A549 (cell line): ENCODE measurements around the gene GNAO1. TPM values are rescaled to one million over a fixed set of nuclear protein-coding genes. Genes with fewer than 3 reads are reported as not detected.

ENCODE experiments used
- ATAC-seq, 2 experiments: fragments of 200-7000 bp in 1 of 2; fragments of >200 bp in 1 of 2; cut with Nextera tagmentation in 1 of 2; cut with Tn5 transposase in 1 of 2; 3 replicates each; pipeline versions ENCODE4 v1.8.0 to v1.9.1; 2018 to 2020; ENCODE audit warnings: mild to moderate bottlenecking in 1 of 2, moderate library complexity in 1 of 2
- CTCF ChIA-PET: fragments of 300-600 bp; sonication (Branson Sonifier 250); formaldehyde crosslinking; extraction: SDS; loops from one replicate; lab custom pipeline; 2021; ENCODE audit warnings: antibody characterized with exemption, inconsistent platforms; lab: Yijun Ruan, JAX
- POLR2A ChIA-PET: fragments of 350-600 bp; formaldehyde crosslinking; extraction: SDS; loops from one replicate; lab custom pipeline; 2021; ENCODE audit warnings: antibody characterized with exemption, inconsistent platforms; lab: Yijun Ruan, JAX
- DNase-seq, 2 experiments: peaks; one replicate each; pipeline versions ENCODE4 v3.0.0 to v3.0.0-alpha.2; 2011 to 2016; ENCODE audit warnings: low read depth in 1 of 2, low spot score in 1 of 2
- FAIRE-seq: peaks from 2 replicates; lab custom pipeline; 2011; peaks lifted over from hg19 to GRCh38; lab: Jason Lieb, UNC
- H3K27ac ChIP-seq, 2 experiments: fragments of >200 bp; sonication (Bioruptor Twin); formaldehyde crosslinking; 3 replicates each; pipeline ENCODE4 v1.5.1; 2016 to 2017
- H3K4me1 ChIP-seq: fragments of >200 bp; sonication (Bioruptor Twin); formaldehyde crosslinking; 3 replicates; pipeline ENCODE4 v1.6.1; 2016
- H3K4me2 ChIP-seq: fragments of >200 bp; sonication (Bioruptor Twin); formaldehyde crosslinking; 3 replicates; pipeline ENCODE4 v1.6.1; 2016
- H3K4me3 ChIP-seq: fragments of >200 bp; sonication (Bioruptor Twin); formaldehyde crosslinking; 3 replicates; pipeline ENCODE4 v1.5.1; 2016
- H3K9me3 ChIP-seq: fragments of >200 bp; sonication (Bioruptor Twin); formaldehyde crosslinking; 3 replicates; pipeline ENCODE4 v1.6.1; 2016
- ATOH8 ChIP-seq: fragments of 250-450 bp; sonication (Bioruptor Pico); IDR thresholded peaks from 2 replicates; pipeline ENCODE4 v1.5.0; 2020; ENCODE audit warnings: low read depth, mild to moderate bottlenecking, moderate library complexity
- CHD4 ChIP-seq: fragments of 200-600 bp; sonication (generic); IDR thresholded peaks from 2 replicates; pipeline ENCODE4 v1.6.1; 2016; ENCODE audit warnings: antibody characterized with exemption, mild to moderate bottlenecking, borderline replicate concordance
- ESRRA ChIP-seq: fragments of 150-350 bp; IDR thresholded peaks from 2 replicates; pipeline ENCODE4 v1.6.1; 2014; ENCODE audit warnings: mild to moderate bottlenecking, low read length, borderline replicate concordance
- FOSL2 ChIP-seq, 2 experiments: fragments of 450-650 bp in 1 of 2; fragments of >200 bp in 1 of 2; sonication (Bioruptor Twin) in 1 of 2; formaldehyde crosslinking; IDR thresholded peaks; 2 replicates each; pipeline versions ENCODE4 v1.5.0 to v1.6.1; 2016 to 2020; ENCODE audit warnings: mild to moderate bottlenecking in 1 of 2, moderate library complexity in 1 of 2
- FOXS1 ChIP-seq: fragments of 250-450 bp; sonication (Bioruptor Pico); IDR thresholded peaks from 2 replicates; pipeline ENCODE4 v1.5.0; 2020; ENCODE audit warnings: mild to moderate bottlenecking, moderate library complexity
- HMGXB4 ChIP-seq: fragments of 250-450 bp; sonication (Bioruptor Pico); IDR thresholded peaks from 2 replicates; pipeline ENCODE4 v1.5.0; 2021; ENCODE audit warnings: mild to moderate bottlenecking, moderate library complexity, borderline replicate concordance
- HOXB5 ChIP-seq: fragments of 250-450 bp; sonication (Bioruptor Pico); IDR thresholded peaks from 2 replicates; pipeline ENCODE4 v1.5.0; 2020; ENCODE audit warnings: mild to moderate bottlenecking, moderate library complexity
- JUN ChIP-seq, 2 experiments: fragments of >200 bp; sonication (Bioruptor Twin); formaldehyde crosslinking; IDR thresholded peaks; 2 replicates in 1 of 2; 3 replicates in 1 of 2; pipeline ENCODE4 v1.6.1; 2016 to 2017
- JUNB ChIP-seq: fragments of >200 bp; sonication (Bioruptor Twin); formaldehyde crosslinking; IDR thresholded peaks from 2 replicates; pipeline ENCODE4 v1.6.1; 2016
- KDM1A ChIP-seq: fragments of 200-600 bp; sonication (generic); IDR thresholded peaks from 2 replicates; pipeline ENCODE4 v1.6.1; 2016; ENCODE audit warnings: low read depth, mild to moderate bottlenecking
- KDM5A ChIP-seq: fragments of 200-600 bp; sonication (generic); IDR thresholded peaks from 2 replicates; pipeline ENCODE4 v1.6.1; 2016; ENCODE audit warnings: antibody characterized with exemption, mild to moderate bottlenecking
- MYC ChIP-seq: IDR thresholded peaks from 2 replicates; pipeline ENCODE4 v1.6.1; 2012; ENCODE audit warnings: mild to moderate bottlenecking, inconsistent platforms, low read length, improper control_type of control experiment, borderline replicate concordance
- NPAS2 ChIP-seq: fragments of 250-450 bp; sonication (Bioruptor Pico); IDR thresholded peaks from 2 replicates; pipeline ENCODE4 v1.8.0; 2022; ENCODE audit warnings: mild to moderate bottlenecking, moderate library complexity, borderline replicate concordance
- PHF8 ChIP-seq: fragments of 200-600 bp; sonication (generic); IDR thresholded peaks from 2 replicates; pipeline ENCODE4 v1.6.1; 2016; ENCODE audit warnings: low read depth, mild to moderate bottlenecking, antibody characterized with exemption, moderate library complexity, borderline replicate concordance
- RAD21 ChIP-seq, 2 experiments: fragments of >200 bp in 1 of 2; sonication (Bioruptor Twin) in 1 of 2; formaldehyde crosslinking in 1 of 2; IDR thresholded peaks in 1 of 2; conservative IDR thresholded peaks in 1 of 2; 2 replicates in 1 of 2; 3 replicates in 1 of 2; pipeline ENCODE4 v1.6.1; 2012 to 2018; ENCODE audit warnings: inconsistent platforms in 1 of 2
- RNF2 ChIP-seq: fragments of 200-600 bp; sonication (generic); IDR thresholded peaks from 2 replicates; pipeline ENCODE4 v1.6.1; 2016; ENCODE audit warnings: low read depth, mild to moderate bottlenecking, antibody characterized with exemption, moderate library complexity, borderline replicate concordance
- SMC3 ChIP-seq: fragments of >200 bp; sonication (Bioruptor Twin); formaldehyde crosslinking; IDR thresholded peaks from 3 replicates; pipeline ENCODE4 v1.6.1; 2018; ENCODE audit warnings: inconsistent platforms
- TP53 ChIP-seq: fragments of 250-450 bp; sonication (Bioruptor Pico); IDR thresholded peaks from 2 replicates; pipeline ENCODE4 v1.5.0; 2021; ENCODE audit warnings: mild to moderate bottlenecking, moderate library complexity
- WGBS: methylation state at CpG from one replicate; pipeline ENCODE4 v1.1.6; 2017; ENCODE audit errors: missing lambda C conversion rate; 5-methylcytosine and 5-hydroxymethylcytosine counted together
- polyA plus RNA-seq, 4 experiments: library from polyadenylated mRNA; depleted of rRNA in 3 of 4; stranded (reverse); fragments of >200 nt; fragmentation: RNase III in 1 of 4; extraction: RNeasy Plus Mini Kit Qiagen cat#74134 plus additional on column Dnase treatment in 1 of 4; gene quantifications; 2 replicates in 3 of 4; 3 replicates in 1 of 4; pipeline ENCODE4 v1.2.3, GENCODE V29; 2011 to 2017
- TF ChIP-seq, protein P1 (sequence below): fragments of 450-650 bp; IDR thresholded peaks from 2 replicates; pipeline ENCODE4 v1.6.1; 2014; ENCODE audit warnings: antibody characterized with exemption
- TF ChIP-seq, protein P2 (sequence below): fragments of >200 bp; sonication (Bioruptor Twin); formaldehyde crosslinking; IDR thresholded peaks from 3 replicates; pipeline ENCODE4 v1.5.1; 2016

Gene GNAO1
- polyA plus RNA-seq, 2 of the 4 experiments (the other 2 are of a cell fraction) = 0.22 to 0.23 TPM

DNA sequence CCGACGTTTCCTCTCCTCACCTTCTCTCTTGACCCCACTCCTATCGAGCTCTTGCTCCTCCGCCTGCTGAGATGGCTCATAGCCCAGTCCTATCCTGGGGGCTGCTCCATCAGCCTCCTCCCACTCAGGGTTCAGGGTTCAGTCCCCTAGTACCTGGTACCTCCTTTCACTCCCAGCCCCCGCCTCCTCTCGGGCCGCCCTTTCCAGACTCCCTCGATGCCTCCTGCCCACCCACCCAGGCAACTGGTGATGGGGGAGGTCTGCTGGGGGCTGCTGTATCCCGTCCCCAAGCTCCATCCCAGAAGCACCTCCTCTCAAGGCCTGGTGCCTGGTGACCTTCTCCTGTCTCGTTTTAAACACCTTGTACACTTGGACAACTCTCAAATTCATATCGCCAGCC is 140.1 kb downstream of the GNAO1 start:
- TF ChIP-seq RAD21 (conservative IDR thresholded peaks at IDR 0.05 in 1 of 2, IDR thresholded peaks at IDR 0.05 in 1 of 2) = no peak
- no peak for TF ChIP-seq PHF8
- TF ChIP-seq FOXS1 = no peak
- TF ChIP-seq CHD4 = no peak
- TF ChIP-seq MYC = no peak
- TF ChIP-seq JUN (IDR thresholded peaks at IDR 0.05) = no peak
- no peak for TF ChIP-seq HMGXB4 (CRISPR knock-in tag)
- H3K4me2 ChIP-seq = no peak overlapping the region
- 68% methylated on average over 11 of the region's 11 CpGs for WGBS
- CTCF ChIA-PET = interaction anchor here (1.2 to 7.9 kb wide), 9 partner anchors 10 to 386 kb away, joined by 4 to 109 read pairs (median 15); no protein-coding TSS in a partner anchor
- FAIRE-seq (no peak), DNase-seq (no peak), ATAC-seq (no peak)
- no peak overlapping the region for H3K4me3 ChIP-seq
- no peak overlapping the region for H3K27ac ChIP-seq
- H3K9me3 ChIP-seq = no peaks in the 10 kb centered on the region
- peaks cover 4% of the 10 kb centered on the region; the same call in 2 of the 3 replicates for H3K4me1 ChIP-seq
- POLR2A ChIA-PET = interaction anchor here (1.7 kb wide), 1 partner anchor 25 kb away, joined by 5 read pairs; no protein-coding TSS in a partner anchor

- TF ChIP-seq FOSL2 (IDR thresholded peaks at IDR 0.05) (no peak), FOSL2 (CRISPR knock-in tag; IDR thresholded peaks at IDR 0.05) (no peak), NPAS2 (CRISPR knock-in tag) (no peak), SMC3 (no peak), KDM1A (no peak), ESRRA (no peak), ATOH8 (CRISPR knock-in tag) (no peak), TP53 (CRISPR knock-in tag) (no peak), KDM5A (no peak), HOXB5 (CRISPR knock-in tag) (no peak), JUN (IDR thresholded peaks at IDR 0.05) (no peak), JUNB (no peak), HMGXB4 (CRISPR knock-in tag) (no peak), RNF2 (no peak)
- TF ChIP-seq, protein P1, sequence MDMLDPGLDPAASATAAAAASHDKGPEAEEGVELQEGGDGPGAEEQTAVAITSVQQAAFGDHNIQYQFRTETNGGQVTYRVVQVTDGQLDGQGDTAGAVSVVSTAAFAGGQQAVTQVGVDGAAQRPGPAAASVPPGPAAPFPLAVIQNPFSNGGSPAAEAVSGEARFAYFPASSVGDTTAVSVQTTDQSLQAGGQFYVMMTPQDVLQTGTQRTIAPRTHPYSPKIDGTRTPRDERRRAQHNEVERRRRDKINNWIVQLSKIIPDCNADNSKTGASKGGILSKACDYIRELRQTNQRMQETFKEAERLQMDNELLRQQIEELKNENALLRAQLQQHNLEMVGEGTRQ = no peak
- TF ChIP-seq, protein P2, sequence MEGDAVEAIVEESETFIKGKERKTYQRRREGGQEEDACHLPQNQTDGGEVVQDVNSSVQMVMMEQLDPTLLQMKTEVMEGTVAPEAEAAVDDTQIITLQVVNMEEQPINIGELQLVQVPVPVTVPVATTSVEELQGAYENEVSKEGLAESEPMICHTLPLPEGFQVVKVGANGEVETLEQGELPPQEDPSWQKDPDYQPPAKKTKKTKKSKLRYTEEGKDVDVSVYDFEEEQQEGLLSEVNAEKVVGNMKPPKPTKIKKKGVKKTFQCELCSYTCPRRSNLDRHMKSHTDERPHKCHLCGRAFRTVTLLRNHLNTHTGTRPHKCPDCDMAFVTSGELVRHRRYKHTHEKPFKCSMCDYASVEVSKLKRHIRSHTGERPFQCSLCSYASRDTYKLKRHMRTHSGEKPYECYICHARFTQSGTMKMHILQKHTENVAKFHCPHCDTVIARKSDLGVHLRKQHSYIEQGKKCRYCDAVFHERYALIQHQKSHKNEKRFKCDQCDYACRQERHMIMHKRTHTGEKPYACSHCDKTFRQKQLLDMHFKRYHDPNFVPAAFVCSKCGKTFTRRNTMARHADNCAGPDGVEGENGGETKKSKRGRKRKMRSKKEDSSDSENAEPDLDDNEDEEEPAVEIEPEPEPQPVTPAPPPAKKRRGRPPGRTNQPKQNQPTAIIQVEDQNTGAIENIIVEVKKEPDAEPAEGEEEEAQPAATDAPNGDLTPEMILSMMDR = no peak
- no peaks in the 10 kb centered on the region for H3K9me3 ChIP-seq
- POLR2A ChIA-PET = interaction anchor here (1.0 to 1.7 kb wide), 2 partner anchors 25 to 119 kb away, joined by 5 read pairs; partner anchors contain the start of genes NUDT21 and OGFOD1
- DNase-seq (no peak), FAIRE-seq (no peak), ATAC-seq (no peak)
- H3K4me2 ChIP-seq = no peak overlapping the region
- H3K27ac ChIP-seq = no peak overlapping the region
- CTCF ChIA-PET = interaction anchor here (0.8 to 7.9 kb wide), 17 partner anchors 9 to 528 kb away, joined by 3 to 109 read pairs (median 6); no protein-coding TSS in a partner anchor
- 64% methylated on average over 8 of the region's 8 CpGs for WGBS
- H3K4me1 ChIP-seq = peaks cover 4% of the 10 kb centered on the region; the same call in 2 of the 3 replicates
- no peak overlapping the region for H3K4me3 ChIP-seq
Observed at GRCh38 chr16:56331915-56332314, 140.6 kb downstream of the GNAO1 start.
